HG03060 (cell line): ENCODE results near the gene ANKRD61.
"Not testable (repeated sequence)": the region's sequence is repeated elsewhere in the genome, so short reads cannot be mapped to it uniquely, and the experiment has no call there.

Experiments
- ATAC-seq: cut with Tn5 transposase; IDR thresholded peaks from one replicate; pipeline ENCODE4 v1.9.1; 2021; ENCODE audit warnings: low read depth, moderate number of reproducible peaks; ENCODE audit not compliant: unreplicated experiment

Gene ANKRD61

DNA sequence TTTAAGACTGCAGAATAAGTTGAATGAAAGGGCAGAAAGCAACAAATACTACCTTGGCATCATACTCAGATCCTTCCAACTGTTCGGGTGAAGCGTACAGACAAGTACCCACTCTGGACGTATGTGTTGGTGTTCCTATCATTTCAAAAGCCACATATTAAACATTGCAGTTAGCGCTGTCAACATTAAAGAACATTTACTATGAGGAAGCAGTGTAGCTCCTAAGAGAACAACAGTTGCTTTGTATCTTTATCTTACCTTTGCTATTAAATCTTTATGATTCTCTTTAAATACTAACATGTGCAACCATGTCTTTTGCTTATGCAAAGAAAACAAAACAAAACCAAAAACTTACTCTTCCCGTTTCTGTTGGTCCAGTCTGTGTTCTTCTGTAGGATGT lies 2.6 kb upstream of the ANKRD61 start:
- ATAC-seq: no peak

DNA sequence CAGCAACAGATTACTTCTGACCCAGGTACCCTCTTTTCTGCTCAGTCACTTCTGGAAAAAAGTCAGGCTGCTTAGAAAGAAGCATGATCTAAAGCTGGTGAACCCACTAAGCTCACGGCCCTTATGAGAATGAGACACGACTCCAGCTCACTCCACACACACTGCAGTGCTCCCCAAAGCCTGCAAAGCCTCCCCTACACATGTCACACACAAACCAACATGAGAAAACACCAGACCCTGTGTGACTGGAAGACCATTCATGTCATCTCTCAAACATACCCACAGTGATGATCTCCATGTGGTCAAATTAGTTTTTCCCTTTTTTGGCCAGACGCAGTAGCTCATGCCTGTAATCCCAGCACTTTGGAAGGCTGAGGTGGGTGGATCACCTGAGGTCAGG lies 391 bp downstream of the ANKRD61 start:
- ATAC-seq: no peak

DNA sequence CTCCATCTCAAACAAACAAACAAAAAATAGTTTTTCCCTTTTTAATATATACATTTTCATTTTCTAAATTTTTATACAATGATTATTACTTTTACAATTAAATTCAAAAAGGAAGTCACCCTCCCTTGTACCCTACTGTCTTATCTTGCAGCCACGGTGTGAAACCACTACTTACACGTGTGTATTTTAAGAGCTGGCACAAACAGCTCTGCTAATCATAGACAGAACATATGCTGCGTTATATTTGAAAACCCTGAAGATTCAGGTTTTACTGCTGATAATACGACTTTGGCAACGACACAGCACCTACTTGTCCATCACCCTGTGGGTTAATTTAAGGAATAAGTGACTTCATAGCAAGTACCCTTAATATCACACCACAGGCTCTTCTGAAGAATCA lies 991 bp downstream of the ANKRD61 start:
- ATAC-seq: no peak

DNA sequence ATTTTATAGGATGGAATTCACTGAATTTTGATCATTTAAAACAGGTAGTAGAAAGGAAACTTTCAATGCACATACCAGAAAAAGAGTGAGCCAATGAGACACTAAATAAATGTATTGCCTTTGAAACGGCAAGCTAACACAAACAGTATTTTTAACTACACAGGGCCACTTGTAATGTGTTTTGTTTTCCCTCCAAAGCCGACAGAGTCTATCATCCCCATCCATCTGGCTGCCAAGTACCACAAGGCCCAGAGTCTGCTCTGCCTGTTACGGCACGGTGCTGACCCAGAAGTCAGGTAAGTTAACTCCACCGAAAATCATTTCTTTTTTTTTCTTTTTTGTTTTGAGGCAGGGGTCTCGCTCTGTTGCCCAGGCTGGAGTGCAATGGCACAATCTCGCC lies 1.5 kb downstream of the ANKRD61 start:
- no peak for ATAC-seq

DNA sequence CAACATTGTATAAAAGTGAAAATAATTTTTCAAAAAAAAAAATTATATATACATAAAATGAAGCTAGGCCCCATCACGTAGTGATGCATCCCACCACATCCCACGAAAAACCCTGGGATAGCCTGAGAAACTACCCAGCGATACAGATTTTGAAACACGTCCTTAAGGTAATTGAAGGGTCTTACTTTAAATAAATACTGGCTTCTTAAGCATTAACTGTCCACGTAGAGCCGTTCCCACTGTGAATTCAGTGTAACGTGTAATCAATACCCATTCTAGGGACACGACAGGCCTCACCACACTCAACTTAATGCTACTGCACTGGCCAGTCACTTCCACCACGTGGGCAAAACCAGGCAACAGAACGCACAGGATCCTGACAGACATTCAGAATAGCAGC lies 4.0 kb downstream of the ANKRD61 start:
- no peak for ATAC-seq

DNA sequence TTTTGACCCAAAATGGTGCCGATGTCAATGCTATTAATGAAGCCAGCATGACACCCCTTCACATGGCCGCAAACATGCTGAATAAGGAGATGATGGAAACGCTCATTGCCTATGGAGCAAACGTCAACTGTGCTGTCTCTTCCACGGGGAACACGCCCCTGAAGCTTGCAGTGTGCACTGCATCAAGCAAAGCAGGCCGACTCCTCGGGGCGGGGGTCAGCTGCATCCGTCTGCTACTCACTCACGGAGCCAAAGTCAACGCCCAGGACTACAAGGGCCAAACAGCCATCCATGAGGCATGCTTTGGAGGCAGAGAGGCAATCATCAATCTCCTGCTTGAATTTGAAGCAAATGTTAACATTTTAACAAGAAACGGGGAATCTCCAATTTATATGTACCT lies 4.5 kb downstream of the ANKRD61 start:
- no peak for ATAC-seq

DNA sequence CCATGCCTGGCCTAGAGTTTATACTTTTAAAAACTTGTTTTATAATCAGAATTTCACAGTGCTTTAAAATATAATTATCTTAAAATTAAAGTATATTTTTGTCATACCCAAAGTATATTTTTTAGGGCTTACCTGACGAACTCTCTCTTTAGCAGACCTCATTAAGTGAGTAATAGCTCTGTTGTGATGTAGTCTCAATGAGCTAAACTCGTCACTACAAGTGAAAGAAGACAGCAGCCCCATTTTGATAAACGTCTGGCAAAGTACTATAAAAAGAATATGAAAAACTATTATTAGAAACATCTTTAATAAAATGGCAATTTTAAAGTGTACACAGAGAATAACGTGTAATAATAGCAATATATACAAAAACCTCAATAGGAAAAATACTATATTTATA lies 18.6 kb downstream of the ANKRD61 start:
- ATAC-seq: no peak

DNA sequence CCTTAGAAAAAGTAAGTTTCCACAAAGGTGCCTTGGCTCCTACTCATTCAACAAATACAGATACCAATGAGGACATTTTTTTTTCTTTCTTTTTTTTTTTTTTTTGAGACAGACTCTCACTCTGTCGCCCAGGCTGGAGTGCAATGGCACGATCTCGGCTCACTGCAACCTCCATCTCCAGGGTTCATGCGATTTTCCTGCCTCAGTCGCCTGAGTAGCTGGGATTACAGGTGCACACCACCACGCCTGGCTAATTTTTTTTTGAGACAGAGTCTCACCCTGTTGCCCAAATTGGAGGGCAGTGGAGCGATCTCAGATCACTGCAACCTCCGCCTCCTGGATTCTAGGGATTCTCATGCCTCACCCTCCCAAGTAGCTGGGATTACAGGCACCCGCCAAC lies 20.0 kb downstream of the ANKRD61 start:
- ATAC-seq: not testable (repeated sequence)

DNA sequence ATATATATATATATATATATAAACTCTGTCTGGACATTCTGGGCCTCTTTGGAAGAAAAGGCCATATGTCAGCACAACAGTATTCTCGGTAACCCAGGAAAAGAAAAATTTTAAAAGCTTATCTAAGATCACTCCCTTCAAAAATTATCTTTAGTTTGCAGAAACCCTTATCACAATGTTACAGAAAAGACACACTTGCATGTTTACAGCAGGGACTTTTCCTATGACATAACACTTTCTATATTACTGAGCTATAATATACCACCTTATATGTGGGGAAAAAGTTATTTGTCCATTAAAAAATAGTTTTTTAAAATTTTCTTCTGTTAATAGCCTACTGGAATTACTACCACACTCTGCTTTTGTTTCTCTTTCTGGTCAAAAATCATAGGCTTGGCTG lies 25.4 kb downstream of the ANKRD61 start:
- ATAC-seq: no peak

DNA sequence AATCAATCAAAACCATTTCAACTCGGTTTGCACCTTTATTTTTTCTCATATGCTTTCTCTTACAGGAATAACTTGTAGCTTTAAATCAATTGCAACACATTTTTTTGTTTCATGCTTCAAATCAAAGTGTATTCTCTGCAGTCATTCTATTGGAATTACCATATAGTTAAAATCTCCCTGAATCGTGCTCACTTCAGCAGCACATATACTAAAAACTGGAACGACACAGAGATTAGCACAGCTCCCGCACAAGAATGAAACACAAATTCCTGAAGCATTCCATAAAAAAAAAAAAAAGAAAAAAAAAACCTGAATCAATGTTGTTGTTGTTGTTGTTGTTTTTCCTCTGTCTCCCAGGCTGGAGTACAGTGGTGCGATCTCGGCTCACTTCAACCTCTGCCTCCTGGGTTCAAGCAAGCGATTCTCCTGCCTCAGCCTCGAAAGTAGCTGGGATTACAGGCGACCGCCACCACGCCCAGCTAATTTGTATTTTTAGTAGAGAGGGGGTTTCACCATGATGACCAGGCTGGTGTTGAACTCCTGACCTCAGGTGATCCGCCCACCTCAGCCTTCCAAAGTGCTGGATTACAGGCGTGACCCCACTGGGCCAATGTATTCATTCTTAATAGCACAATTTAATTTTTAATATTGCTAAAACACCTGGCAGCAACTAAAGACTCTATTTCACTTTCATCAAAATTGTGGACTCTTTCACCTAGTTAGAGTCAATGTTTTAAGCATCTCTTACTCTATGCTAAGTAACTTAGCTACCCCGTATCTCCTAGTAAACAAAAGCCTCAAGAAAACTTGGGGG lies 26.3 kb downstream of the ANKRD61 start:
- no peak for ATAC-seq

DNA sequence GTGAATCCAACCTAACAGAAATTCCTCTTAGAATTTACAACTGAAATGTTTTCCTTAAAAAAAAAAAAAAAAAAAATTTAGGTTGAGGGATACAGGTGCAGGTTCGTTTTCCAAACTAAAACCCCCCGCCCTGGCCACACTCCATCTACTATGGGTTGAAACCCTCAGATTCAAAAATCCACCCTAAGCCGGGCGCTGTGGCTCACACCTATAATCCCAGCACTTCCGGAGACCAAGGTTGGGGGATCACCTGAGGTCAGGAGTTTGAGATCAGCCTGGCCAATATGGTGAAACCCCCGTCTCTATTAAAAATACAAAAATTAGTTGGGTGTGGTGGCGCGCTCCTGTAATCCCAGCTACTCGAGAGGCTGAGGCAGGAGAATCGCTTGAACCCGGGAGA lies 28.8 kb downstream of the ANKRD61 start:
- not testable (repeated sequence) for ATAC-seq

DNA sequence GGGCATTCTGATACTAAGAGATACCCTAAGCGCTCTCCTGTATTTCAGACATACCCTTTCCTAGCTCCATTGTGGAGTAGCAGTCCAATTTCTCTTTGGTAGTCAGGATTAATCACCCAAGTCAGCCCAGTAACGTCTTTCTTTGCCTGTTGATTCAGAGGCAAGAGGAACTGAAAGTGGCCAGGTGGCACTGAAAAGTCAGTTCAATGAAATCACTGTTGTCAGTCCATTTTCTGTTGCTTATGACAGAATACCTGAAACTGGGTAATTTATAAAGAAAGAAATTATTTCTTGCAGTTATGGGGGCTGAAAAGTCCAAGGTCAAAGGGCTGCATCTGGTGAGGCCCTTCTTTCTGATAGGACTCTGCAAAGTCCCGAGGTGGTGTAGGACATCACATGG lies 40.2 kb downstream of the ANKRD61 start:
- peak; percentile 77 for ATAC-seq

DNA sequence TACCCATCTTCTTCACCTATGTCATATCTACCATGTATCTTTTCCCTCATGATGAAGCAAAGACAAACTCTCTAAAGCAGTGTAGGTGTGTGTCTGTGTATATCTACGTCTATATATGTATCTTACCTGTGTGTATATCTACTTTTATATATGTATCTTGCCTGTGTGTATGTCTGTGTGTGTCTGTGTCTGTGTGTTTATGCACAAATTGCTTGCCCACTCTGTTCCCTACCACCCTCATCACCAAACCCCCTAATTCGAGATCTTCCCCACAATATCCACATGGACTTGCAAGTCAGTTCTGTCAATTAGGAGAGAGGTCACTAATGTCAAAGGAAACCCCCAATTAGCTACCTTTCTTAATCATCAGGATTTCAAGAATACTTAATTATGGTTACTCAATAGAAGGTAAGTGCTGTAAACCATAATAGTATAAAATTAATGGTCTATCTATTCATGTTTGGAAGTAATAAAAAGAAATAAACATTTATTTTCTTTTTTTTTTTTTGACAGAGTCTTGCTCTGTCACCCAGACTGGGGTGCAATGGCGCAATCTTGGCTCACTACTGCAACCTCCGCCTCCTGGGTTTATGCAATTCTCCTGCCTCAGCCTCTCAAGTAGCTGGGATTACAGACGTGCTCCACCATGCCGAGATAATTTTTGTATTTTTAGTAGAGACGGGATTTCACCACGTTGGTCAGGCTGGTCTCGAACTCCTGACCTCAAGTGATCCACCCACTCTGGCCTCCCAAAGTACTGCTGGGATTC lies 43.6 kb downstream of the ANKRD61 start:
- no peak for ATAC-seq

DNA sequence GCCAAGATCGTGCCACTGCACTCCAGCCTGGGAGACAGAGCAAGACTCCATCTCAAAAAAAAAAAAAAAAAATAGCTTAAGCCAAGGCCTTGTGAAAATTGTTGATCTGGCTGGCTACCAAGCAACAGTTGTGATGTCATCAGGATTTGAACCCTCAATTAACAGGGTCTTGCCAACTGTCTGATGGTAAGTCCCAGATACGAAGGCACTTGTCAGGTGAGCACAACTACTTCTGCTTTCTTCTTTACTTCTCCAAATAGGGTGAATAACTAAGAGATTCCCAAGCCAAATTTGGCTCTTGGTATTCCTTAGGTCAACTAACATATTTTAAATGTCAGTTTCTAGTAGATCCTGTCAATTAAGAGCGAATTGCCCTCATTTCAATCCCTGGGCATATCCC lies 47.4 kb downstream of the ANKRD61 start:
- ATAC-seq: no peak

DNA sequence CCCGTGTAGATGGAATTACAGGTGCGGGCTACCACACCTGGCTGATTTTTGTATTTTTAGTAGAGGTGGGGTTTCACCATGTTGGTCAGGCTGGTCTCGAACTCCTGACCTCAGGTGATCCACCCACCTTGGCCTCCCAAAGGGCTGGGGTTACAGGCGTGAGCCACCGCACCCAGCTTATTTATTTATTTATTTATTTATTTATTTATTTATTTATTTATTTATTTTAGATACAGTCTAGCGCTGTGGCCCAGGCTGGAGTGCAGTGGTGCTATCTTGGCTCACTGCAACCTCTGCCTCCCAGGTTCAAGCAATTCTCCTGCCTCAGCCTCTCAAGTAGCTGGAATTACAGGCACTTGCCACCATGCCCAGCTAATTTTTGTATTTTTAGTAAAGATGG lies 51.9 kb downstream of the ANKRD61 start:
- not testable (repeated sequence) for ATAC-seq
